Activated B cell treated with CpG ODN at 0.5 μM for 24 hours (primary cell): ENCODE measurements around the gene ERH. TPM values are rescaled to one million over a fixed set of nuclear protein-coding genes. Genes with fewer than 3 reads are reported as not detected.

Experiments used
- ATAC-seq: fragments of 200-7000 bp; cut with Tn5 transposase; one replicate; pipeline ENCODE4 v1.10.0; 2021; ENCODE audit warnings: low read depth, mild to moderate bottlenecking, moderate library complexity
- CTCF ChIA-PET: fragments of 350-600 bp; sonication (Branson Sonifier 250); formaldehyde crosslinking; loops from one replicate; lab custom pipeline; 2021; ENCODE audit warnings: antibody characterized with exemption; lab: Charles Lee
- POLR2A ChIA-PET: fragments of 350-600 bp; sonication (Branson Sonifier 250); formaldehyde crosslinking; loops from one replicate; lab custom pipeline; 2021; ENCODE audit warnings: antibody characterized with exemption; lab: Charles Lee
- DNase-seq: peaks from one replicate; pipeline ENCODE4 v3.0.0; 2022
- H3K27ac Mint-ChIP-seq: one replicate; pipeline ENCODE4 v1.8.0; 2020; ENCODE audit warnings: mixed read lengths
- H3K27me3 Mint-ChIP-seq: one replicate; pipeline ENCODE4 v1.8.0; 2021; ENCODE audit warnings: mixed read lengths
- H3K36me3 Mint-ChIP-seq: one replicate; pipeline ENCODE4 v1.8.0; 2021; ENCODE audit warnings: low read depth, mixed read lengths
- H3K4me1 Mint-ChIP-seq: one replicate; pipeline ENCODE4 v1.8.0; 2021; ENCODE audit warnings: mixed read lengths
- H3K4me3 Mint-ChIP-seq: one replicate; pipeline ENCODE4 v1.8.0; 2020; ENCODE audit warnings: mild to moderate bottlenecking, mixed read lengths
- H3K9me3 Mint-ChIP-seq: one replicate; pipeline ENCODE4 v1.8.0; 2020; ENCODE audit warnings: mixed read lengths
- intact Hi-C: fragments of 100-400 bp; cut with micrococcal nuclease; formaldehyde crosslinking; loops from one replicate; pipeline ENCODE4 v1.15.1; 2024
- total RNA-seq: library from RNA; stranded (reverse); gene quantifications from 2 replicates; pipeline ENCODE4 v1.2.3, GENCODE V29; 2022
- TF ChIP-seq, protein P1 (sequence below): fragments of 200-600 bp; IDR thresholded peaks from one replicate; pipeline ENCODE4 v1.8.0; 2022; ENCODE audit warnings: antibody characterized with exemption, mild to moderate bottlenecking

Gene ERH
- total RNA-seq, 1 donor from 2014 or later: 273 TPM

DNA sequence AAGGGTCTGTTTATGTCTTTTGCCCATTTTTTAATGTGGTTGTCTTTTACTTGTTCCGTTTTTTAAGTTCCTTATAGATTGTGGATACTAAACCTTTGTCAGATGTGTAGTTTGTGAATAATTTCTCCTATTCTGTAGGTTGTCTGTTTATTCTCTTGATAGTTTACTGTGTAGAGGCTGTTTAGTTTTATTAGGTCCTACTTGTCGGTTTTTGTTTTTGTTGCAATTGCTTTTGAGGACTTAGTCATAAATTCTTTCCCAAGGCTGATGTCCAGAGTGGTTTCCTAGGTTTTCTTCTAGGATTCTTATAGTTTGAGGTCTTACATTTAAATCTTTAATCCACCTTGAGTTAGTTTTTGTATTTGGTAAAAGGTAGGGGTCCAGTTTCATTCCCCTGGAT, 34.3 kb upstream of the ERH start:
- peaks cover 58% of the 10 kb centered on the region for H3K4me1 Mint-ChIP-seq
- TF ChIP-seq, protein P1, sequence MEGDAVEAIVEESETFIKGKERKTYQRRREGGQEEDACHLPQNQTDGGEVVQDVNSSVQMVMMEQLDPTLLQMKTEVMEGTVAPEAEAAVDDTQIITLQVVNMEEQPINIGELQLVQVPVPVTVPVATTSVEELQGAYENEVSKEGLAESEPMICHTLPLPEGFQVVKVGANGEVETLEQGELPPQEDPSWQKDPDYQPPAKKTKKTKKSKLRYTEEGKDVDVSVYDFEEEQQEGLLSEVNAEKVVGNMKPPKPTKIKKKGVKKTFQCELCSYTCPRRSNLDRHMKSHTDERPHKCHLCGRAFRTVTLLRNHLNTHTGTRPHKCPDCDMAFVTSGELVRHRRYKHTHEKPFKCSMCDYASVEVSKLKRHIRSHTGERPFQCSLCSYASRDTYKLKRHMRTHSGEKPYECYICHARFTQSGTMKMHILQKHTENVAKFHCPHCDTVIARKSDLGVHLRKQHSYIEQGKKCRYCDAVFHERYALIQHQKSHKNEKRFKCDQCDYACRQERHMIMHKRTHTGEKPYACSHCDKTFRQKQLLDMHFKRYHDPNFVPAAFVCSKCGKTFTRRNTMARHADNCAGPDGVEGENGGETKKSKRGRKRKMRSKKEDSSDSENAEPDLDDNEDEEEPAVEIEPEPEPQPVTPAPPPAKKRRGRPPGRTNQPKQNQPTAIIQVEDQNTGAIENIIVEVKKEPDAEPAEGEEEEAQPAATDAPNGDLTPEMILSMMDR: no peak
- H3K4me3 Mint-ChIP-seq: no peak overlapping the region
- peaks cover 6% of the 10 kb centered on the region for H3K9me3 Mint-ChIP-seq
- H3K36me3 Mint-ChIP-seq: peaks cover 38% of the 10 kb centered on the region
- intact Hi-C loops: no loop called here
- ChIA-PET POLR2A (no interaction called here), CTCF (no interaction called here)
- no peaks in the 10 kb centered on the region for H3K27me3 Mint-ChIP-seq
- no peak overlapping the region for H3K27ac Mint-ChIP-seq
- DNase-seq (no peak), ATAC-seq (no peak)

DNA sequence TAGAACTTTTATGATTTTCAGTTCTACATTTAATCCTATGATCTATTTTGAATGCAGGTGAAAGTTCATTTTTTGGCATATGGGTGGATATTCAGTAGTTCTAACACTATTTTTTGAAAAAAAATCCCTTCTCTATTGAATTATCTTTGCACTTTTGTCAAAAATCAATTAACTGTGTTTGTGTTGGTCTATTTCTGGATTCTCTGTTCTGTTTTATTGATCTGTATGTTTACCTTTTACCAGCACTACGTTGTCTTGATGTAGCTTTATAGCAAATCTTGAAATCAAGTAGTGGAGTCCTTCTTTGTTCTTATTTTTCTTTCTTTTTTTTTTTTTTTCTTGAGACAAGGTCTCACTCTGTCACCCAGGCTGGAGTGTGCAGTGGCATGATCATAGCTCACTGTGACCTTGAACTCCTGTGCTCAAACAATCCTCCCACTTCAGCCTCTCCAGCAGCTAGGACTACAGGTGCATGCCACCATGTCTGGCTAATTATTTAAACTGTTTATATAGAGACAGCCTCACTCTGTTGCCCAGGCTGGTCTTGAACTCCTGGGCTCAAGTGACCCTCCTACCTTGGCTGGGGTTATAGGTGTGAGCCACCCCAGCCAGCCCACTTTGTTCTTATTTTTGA, 32.3 kb upstream of the ERH start:
- H3K9me3 Mint-ChIP-seq: peaks cover 6% of the 10 kb centered on the region
- intact Hi-C loops: no loop called here
- H3K4me3 Mint-ChIP-seq: no peak overlapping the region
- peaks cover 55% of the 10 kb centered on the region for H3K36me3 Mint-ChIP-seq
- ChIA-PET CTCF (no interaction called here), POLR2A (interaction anchor here (3.8 kb wide), 2 partner anchors 12 to 32 kb away, joined by 15 to 17 read pairs; partner anchors contain the start of genes ERH and SLC39A9)
- H3K27me3 Mint-ChIP-seq: no peaks in the 10 kb centered on the region
- TF ChIP-seq, protein P1: no peak
- DNase-seq: no peak
- H3K4me1 Mint-ChIP-seq: peaks cover 50% of the 10 kb centered on the region
- ATAC-seq: no peak
- peak overlapping the region; percentile 47 for H3K27ac Mint-ChIP-seq

DNA sequence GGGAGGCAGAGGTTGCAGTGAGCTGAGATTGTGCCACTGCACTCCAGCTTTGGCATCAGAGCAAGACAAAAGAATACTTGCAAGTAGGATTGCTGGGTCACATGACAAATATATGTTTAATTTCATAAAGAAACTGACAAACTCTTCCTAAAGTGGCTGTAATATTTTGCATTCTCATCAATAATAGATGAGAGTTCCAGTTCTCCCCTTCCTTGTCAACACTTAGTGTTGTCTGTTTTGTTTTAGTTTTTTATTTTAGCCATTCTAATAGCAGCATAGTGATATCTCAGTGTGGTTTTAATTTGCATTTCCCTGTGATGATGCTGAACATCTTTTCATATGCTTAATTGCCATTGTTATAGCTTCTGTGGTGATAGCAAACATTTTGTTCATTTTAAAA, 31.5 kb upstream of the ERH start:
- Mint-ChIP-seq H3K36me3 (peaks cover 62% of the 10 kb centered on the region), H3K27ac (peak overlapping the region; percentile 47), H3K9me3 (peaks cover 6% of the 10 kb centered on the region), H3K27me3 (no peaks in the 10 kb centered on the region), H3K4me3 (no peak overlapping the region), H3K4me1 (peaks cover 42% of the 10 kb centered on the region)
- intact Hi-C loops: loop anchor here (2.0 kb wide), 2 partner anchors 31 kb away; partner anchors contain the start of genes ERH and SLC39A9
- POLR2A ChIA-PET: interaction anchor here (1.2 to 3.8 kb wide), 4 partner anchors 12 to 75 kb away, joined by 4 to 17 read pairs (median 10); partner anchors contain the start of genes ERH and SLC39A9
- CTCF ChIA-PET: interaction anchor here (0.9 to 1.1 kb wide), 2 partner anchors 12 to 30 kb away, joined by 3 read pairs; no protein-coding TSS in a partner anchor
- ATAC-seq (no peak), DNase-seq (no peak)
- TF ChIP-seq, protein P1: no peak

DNA sequence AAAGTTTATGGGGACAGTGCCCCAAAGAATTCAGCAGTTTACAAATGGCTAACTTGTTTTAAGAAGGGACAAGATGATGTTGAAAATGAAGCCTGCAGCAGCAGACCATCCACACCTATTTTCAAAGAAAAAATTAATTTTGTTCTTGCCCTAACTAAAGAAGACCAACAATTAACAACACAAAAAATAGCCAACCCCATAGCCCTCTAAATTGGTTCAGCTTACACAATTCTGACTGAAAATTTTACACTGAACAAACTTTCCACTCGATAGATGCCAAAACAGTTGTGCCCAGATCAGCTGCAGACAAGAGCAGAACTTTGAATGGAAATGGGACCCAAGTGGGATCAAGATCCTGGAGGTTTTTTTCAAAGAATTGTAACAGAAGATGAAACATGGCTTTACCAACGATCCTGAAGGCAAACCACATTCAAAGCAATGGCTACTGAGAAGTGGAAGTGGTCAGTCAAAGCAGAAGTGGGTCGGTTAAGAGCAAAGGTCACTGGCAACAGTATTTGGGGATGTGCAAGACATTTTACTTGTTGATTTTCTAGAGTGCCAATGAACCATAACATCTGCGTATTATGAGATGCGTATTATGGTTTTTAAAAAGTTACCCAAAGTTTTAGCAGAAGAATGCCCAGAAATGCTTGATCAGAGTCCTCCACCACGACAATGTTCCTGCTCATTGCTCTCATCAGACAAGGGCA, 30.3 kb upstream of the ERH start:
- Mint-ChIP-seq H3K27ac (peak overlapping the region; percentile 74), H3K4me1 (peaks cover 35% of the 10 kb centered on the region), H3K4me3 (no peak overlapping the region), H3K9me3 (peaks cover 6% of the 10 kb centered on the region), H3K27me3 (no peaks in the 10 kb centered on the region), H3K36me3 (peaks cover 69% of the 10 kb centered on the region)
- ChIA-PET CTCF (interaction anchor here (0.9 to 1.1 kb wide), 2 partner anchors 13 to 32 kb away, joined by 3 read pairs; no protein-coding TSS in a partner anchor), POLR2A (interaction anchor here (0.6 to 3.8 kb wide), 8 partner anchors 14 to 1143 kb away, joined by 3 to 17 read pairs (median 5); partner anchors contain the start of genes ERH, SLC39A9 and ZFP36L1)
- DNase-seq: no peak
- TF ChIP-seq, protein P1: no peak
- ATAC-seq: peak; percentile 89
- intact Hi-C loops: loop anchor here (1.0 to 2.0 kb wide), 3 partner anchors 14 to 32 kb away; partner anchors contain the start of genes ERH and SLC39A9

DNA sequence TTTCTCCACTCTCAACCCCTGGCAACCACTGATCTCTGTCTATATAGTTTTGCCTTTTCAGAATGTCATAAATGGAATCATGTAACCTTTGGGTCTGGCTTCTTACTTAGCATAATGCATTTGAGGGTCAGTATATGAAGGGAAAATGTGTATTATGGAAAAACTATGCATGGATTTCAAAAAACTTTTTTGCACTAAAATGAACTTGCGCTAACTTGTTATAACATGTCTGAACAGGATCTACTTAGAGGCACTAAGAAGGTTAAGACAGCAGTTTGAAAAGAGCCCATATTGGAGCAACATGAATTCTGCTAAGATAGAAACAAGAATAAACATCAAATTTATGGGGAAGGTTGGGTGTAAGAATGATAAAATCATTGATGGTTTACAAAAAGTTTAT, 29.5 kb upstream of the ERH start:
- intact Hi-C loops: no loop called here
- ATAC-seq (no peak), DNase-seq (no peak)
- Mint-ChIP-seq H3K36me3 (peaks cover 68% of the 10 kb centered on the region), H3K27ac (no peak overlapping the region), H3K4me1 (peaks cover 32% of the 10 kb centered on the region), H3K4me3 (no peak overlapping the region), H3K27me3 (no peaks in the 10 kb centered on the region), H3K9me3 (peaks cover 6% of the 10 kb centered on the region)
- POLR2A ChIA-PET: interaction anchor here (0.7 to 3.8 kb wide), 3 partner anchors 14 to 1142 kb away, joined by 5 to 17 read pairs (median 15); partner anchors contain the start of genes ERH and SLC39A9
- TF ChIP-seq, protein P1: no peak
- CTCF ChIA-PET: no interaction called here
